K562 (cell line): ENCODE results near the gene GLYAT. TPM values are rescaled to one million over a fixed set of nuclear protein-coding genes. Genes with fewer than 3 reads are reported as not detected.

Experiments used
- COPS2 ChIP-seq: fragments of 450-650 bp; conservative IDR thresholded peaks from 2 replicates; pipeline ENCODE4 v1.6.1; 2016; ENCODE audit warnings: mild to moderate bottlenecking, moderate library complexity
- EP400 ChIP-seq: fragments of 450-650 bp; IDR thresholded peaks from 2 replicates; pipeline ENCODE4 v1.6.1; 2017; ENCODE audit warnings: antibody characterized with exemption, mild to moderate bottlenecking, moderate library complexity
- HLTF ChIP-seq: fragments of 450-650 bp; IDR thresholded peaks from 2 replicates; pipeline ENCODE4 v1.6.1; 2016
- MYC ChIP-seq, 2 experiments: fragments of 250-450 bp in 1 of 2; sonication (Bioruptor Pico) in 1 of 2; IDR thresholded peaks; 2 replicates each; pipeline versions ENCODE4 v1.5.1 to v1.6.1; 2012 to 2021; ENCODE audit warnings: low read depth in 2 of 2, borderline replicate concordance in 1 of 2, improper control_type of control experiment in 1 of 2, low read length in 1 of 2, mild to moderate bottlenecking in 1 of 2, moderate library complexity in 1 of 2
- PRMT5 ChIP-seq: sonication (generic); formaldehyde crosslinking; IDR thresholded peaks from 2 replicates; pipeline ENCODE4 v1.5.0; 2020; ENCODE audit warnings: missing genetic modification reagents
- PTBP1 ChIP-seq: fragments of 200-400 bp; formaldehyde crosslinking; IDR thresholded peaks from 2 replicates; pipeline ENCODE4 v1.6.1; 2017; ENCODE audit warnings: low read depth, low read length
- SAFB ChIP-seq: fragments of 200-400 bp; formaldehyde crosslinking; IDR thresholded peaks from 2 replicates; pipeline ENCODE4 v1.6.1; 2017; ENCODE audit warnings: low read depth, low read length, borderline replicate concordance
- TEAD4 ChIP-seq, 2 experiments: sonication (generic) in 1 of 2; formaldehyde crosslinking in 1 of 2; IDR thresholded peaks; 2 replicates each; pipeline versions ENCODE4 v1.6.1 to v1.8.0; 2012 to 2022; ENCODE audit warnings: borderline replicate concordance in 1 of 2, inconsistent platforms in 1 of 2, low read length in 1 of 2, mild to moderate bottlenecking in 1 of 2, missing genetic modification reagents in 1 of 2
- ZBTB8A ChIP-seq: fragments of 450-650 bp; IDR thresholded peaks from 2 replicates; pipeline ENCODE4 v1.6.1; 2018; ENCODE audit warnings: mild to moderate bottlenecking, moderate library complexity; ENCODE audit not compliant: partially characterized antibody
- ZNF445 ChIP-seq: fragments of 250-450 bp; sonication (Bioruptor Pico); IDR thresholded peaks from 2 replicates; pipeline ENCODE4 v1.4.0; 2020; ENCODE audit warnings: low read depth, mild to moderate bottlenecking, moderate library complexity
- polyA plus RNA-seq, 8 experiments: library from polyadenylated mRNA; depleted of rRNA in 4 of 8; stranded (reverse) in 5 of 8; unstranded in 3 of 8; fragments of >200 nt; fragmentation: Nextera tagmentation in 2 of 8; fragmentation: Illumina TruSeq in 1 of 8; extraction: Ambion mirVana in 2 of 8; extraction: Trizol in 1 of 8; gene quantifications; 2 replicates each; pipeline versions ENCODE4 v1.2.1 to v1.2.3, GENCODE V29; 2011 to 2014; ENCODE audit warnings: inconsistent platforms in 1 of 8, missing spikeins in 1 of 8
- total RNA-seq, 7 experiments: library from RNA; depleted of rRNA in 6 of 7; stranded (reverse); fragments of >200 nt in 6 of 7; fragmentation: Illumina TruSeq in 2 of 7; extraction: Trizol in 2 of 7; gene quantifications; 2 replicates each; pipeline versions ENCODE4 v1.2.1 to v1.2.3, GENCODE V29; 2011 to 2021; ENCODE audit warnings: low replicate concordance in 1 of 7
- TF ChIP-seq, protein P1 (sequence below): fragments of 250-450 bp; sonication (Bioruptor Pico); IDR thresholded peaks from 2 replicates; pipeline ENCODE4 v1.8.0; 2022; ENCODE audit warnings: moderate library complexity, mild to moderate bottlenecking, inconsistent platforms
- TF ChIP-seq, protein P2 (sequence below): fragments of 450-650 bp; IDR thresholded peaks from 2 replicates; pipeline ENCODE4 v1.6.1; 2014; ENCODE audit warnings: low read depth, mild to moderate bottlenecking, moderate library complexity, borderline replicate concordance
- TF ChIP-seq, protein P3 (sequence below), 3 experiments: IDR thresholded peaks in 2 of 3; conservative IDR thresholded peaks in 1 of 3; 2 replicates each; pipeline ENCODE4 v1.5.1; 2011 to 2012; ENCODE audit warnings: low read length in 3 of 3, mild to moderate bottlenecking in 3 of 3, control low read depth in 2 of 3, improper control_type of control experiment in 1 of 3, inconsistent platforms in 1 of 3, low read depth in 1 of 3, mixed read lengths in 1 of 3, moderate library complexity in 1 of 3; ENCODE audit not compliant: insufficient read depth in 2 of 3
- TF ChIP-seq, protein P4 (sequence below), 2 experiments: fragments of 150-350 bp in 1 of 2; IDR thresholded peaks; 2 replicates each; pipeline ENCODE4 v1.6.1; 2012 to 2016; ENCODE audit warnings: low read depth in 2 of 2, low read length in 2 of 2, mild to moderate bottlenecking in 1 of 2, moderate library complexity in 1 of 2

Gene GLYAT
- total and polyA plus RNA-seq, 9 of the 15 experiments (the other 6 are each of a cell fraction or from before 2014, with no cell fraction given) = not detected

DNA sequence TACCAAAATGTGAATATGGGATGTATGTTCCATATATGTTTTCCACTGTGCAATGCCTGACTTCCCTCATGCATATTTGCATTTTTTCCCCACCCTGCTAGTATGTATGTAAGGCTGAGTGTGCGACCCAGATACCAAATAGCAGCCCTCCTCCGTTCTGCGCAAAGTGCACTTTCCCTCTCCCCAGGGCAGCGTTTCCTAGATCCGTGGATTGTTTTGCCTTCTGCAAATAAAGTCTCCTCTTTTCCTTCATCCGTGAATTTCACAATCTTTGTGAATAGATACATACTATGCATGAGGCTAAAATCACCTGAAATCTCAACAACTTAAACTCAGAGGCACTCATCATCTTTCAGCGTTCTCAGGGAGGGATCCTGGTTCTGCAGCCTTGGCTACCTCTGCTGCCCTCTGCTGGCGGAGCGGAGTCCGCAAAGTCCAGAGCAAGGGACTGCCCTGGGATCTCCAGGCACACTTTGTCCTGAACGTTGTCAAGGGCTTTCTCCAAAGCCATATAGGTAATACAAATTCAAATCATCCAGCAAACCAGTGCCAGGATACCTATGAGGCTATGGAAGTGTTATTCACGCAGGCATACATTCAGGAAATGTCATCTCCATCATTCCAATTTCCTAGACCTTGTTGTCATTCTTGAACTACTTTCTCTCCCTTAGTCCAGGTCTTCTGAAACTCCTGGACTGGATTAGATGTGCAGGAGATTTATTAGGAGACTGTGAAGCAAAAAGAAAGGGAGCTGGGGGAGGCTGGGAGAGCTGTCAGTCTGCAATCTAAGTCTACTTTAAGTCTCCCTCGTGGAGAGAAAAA lies 56.2 kb downstream of the GLYAT start (continued):
- TF ChIP-seq MYC (IDR thresholded peaks at IDR 0.05; ENCODE audit: low read depth, low read length) (no peak), MYC (CRISPR knock-in tag; IDR thresholded peaks at IDR 0.05; ENCODE audit: borderline replicate concordance, low read depth) (no peak), HLTF (no peak), ZNF445 (CRISPR knock-in tag) (no peak), EP400 (no peak), TEAD4 (IDR thresholded peaks at IDR 0.05; ENCODE audit: low read length) (no peak), TEAD4 (CRISPR knock-in tag; IDR thresholded peaks at IDR 0.05; ENCODE audit: borderline replicate concordance) (no peak), ZBTB8A (no peak), SAFB (no peak), PRMT5 (no peak), COPS2 (no peak), PTBP1 (no peak)
- TF ChIP-seq, protein P1, sequence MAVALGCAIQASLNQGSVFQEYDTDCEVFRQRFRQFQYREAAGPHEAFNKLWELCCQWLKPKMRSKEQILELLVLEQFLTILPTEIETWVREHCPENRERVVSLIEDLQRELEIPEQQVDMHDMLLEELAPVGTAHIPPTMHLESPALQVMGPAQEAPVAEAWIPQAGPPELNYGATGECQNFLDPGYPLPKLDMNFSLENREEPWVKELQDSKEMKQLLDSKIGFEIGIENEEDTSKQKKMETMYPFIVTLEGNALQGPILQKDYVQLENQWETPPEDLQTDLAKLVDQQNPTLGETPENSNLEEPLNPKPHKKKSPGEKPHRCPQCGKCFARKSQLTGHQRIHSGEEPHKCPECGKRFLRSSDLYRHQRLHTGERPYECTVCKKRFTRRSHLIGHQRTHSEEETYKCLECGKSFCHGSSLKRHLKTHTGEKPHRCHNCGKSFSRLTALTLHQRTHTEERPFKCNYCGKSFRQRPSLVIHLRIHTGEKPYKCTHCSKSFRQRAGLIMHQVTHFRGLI (CRISPR knock-in tag) = no peak
- TF ChIP-seq, protein P2, sequence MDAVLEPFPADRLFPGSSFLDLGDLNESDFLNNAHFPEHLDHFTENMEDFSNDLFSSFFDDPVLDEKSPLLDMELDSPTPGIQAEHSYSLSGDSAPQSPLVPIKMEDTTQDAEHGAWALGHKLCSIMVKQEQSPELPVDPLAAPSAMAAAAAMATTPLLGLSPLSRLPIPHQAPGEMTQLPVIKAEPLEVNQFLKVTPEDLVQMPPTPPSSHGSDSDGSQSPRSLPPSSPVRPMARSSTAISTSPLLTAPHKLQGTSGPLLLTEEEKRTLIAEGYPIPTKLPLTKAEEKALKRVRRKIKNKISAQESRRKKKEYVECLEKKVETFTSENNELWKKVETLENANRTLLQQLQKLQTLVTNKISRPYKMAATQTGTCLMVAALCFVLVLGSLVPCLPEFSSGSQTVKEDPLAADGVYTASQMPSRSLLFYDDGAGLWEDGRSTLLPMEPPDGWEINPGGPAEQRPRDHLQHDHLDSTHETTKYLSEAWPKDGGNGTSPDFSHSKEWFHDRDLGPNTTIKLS = no peak
- TF ChIP-seq, protein P3, sequence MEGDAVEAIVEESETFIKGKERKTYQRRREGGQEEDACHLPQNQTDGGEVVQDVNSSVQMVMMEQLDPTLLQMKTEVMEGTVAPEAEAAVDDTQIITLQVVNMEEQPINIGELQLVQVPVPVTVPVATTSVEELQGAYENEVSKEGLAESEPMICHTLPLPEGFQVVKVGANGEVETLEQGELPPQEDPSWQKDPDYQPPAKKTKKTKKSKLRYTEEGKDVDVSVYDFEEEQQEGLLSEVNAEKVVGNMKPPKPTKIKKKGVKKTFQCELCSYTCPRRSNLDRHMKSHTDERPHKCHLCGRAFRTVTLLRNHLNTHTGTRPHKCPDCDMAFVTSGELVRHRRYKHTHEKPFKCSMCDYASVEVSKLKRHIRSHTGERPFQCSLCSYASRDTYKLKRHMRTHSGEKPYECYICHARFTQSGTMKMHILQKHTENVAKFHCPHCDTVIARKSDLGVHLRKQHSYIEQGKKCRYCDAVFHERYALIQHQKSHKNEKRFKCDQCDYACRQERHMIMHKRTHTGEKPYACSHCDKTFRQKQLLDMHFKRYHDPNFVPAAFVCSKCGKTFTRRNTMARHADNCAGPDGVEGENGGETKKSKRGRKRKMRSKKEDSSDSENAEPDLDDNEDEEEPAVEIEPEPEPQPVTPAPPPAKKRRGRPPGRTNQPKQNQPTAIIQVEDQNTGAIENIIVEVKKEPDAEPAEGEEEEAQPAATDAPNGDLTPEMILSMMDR (IDR thresholded peaks at IDR 0.05 in 2 of 3, conservative IDR thresholded peaks at IDR 0.05 in 1 of 3; ENCODE audit: insufficient read depth in 2 of 3, low read depth in 1 of 3, low read length in 3 of 3) = peak; percentile 83 to 97 (median 86)
- TF ChIP-seq, protein P4, sequence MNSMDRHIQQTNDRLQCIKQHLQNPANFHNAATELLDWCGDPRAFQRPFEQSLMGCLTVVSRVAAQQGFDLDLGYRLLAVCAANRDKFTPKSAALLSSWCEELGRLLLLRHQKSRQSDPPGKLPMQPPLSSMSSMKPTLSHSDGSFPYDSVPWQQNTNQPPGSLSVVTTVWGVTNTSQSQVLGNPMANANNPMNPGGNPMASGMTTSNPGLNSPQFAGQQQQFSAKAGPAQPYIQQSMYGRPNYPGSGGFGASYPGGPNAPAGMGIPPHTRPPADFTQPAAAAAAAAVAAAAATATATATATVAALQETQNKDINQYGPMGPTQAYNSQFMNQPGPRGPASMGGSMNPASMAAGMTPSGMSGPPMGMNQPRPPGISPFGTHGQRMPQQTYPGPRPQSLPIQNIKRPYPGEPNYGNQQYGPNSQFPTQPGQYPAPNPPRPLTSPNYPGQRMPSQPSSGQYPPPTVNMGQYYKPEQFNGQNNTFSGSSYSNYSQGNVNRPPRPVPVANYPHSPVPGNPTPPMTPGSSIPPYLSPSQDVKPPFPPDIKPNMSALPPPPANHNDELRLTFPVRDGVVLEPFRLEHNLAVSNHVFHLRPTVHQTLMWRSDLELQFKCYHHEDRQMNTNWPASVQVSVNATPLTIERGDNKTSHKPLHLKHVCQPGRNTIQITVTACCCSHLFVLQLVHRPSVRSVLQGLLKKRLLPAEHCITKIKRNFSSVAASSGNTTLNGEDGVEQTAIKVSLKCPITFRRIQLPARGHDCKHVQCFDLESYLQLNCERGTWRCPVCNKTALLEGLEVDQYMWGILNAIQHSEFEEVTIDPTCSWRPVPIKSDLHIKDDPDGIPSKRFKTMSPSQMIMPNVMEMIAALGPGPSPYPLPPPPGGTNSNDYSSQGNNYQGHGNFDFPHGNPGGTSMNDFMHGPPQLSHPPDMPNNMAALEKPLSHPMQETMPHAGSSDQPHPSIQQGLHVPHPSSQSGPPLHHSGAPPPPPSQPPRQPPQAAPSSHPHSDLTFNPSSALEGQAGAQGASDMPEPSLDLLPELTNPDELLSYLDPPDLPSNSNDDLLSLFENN (IDR thresholded peaks at IDR 0.05; ENCODE audit: low read depth in 2 of 2, low read length in 2 of 2) = no peak
